ENCODE measurements around the gene LSS.
"Not testable (repeated sequence)": the region's sequence is repeated elsewhere in the genome, so short reads cannot be mapped to it uniquely, and the experiment has no call there.

LSS gene

GRCh38 chr21:46245213-46245915 is 16.8 kb upstream of the LSS start:
- DNase-seq = no peak

GRCh38 chr21:46244602-46245001 is 16.0 kb upstream of the LSS start:
- no peak for DNase-seq

- no peak for DNase-seq
Measured at GRCh38 chr21:46243960-46244361, 15.4 kb upstream of the LSS start.

- no peak for DNase-seq
Measured at GRCh38 chr21:46243325-46243724, 14.8 kb upstream of the LSS start.

GRCh38 chr21:46241577-46241976 is 13.0 kb upstream of the LSS start:
- not testable (repeated sequence) for DNase-seq

GRCh38 chr21:46239817-46240325 is 11.3 kb upstream of the LSS start:
- no peak for DNase-seq

- DNase-seq = no peak
Measured at GRCh38 chr21:46237474-46237873, 8.9 kb upstream of the LSS start.

- no peak for DNase-seq
Measured at GRCh38 chr21:46234436-46234950, 5.9 kb upstream of the LSS start.

GRCh38 chr21:46229923-46230260 is 1.3 kb upstream of the LSS start:
- no peak for DNase-seq

- DNase-seq = peak; percentile 53
Measured at GRCh38 chr21:46229133-46229922, 754 bp upstream of the LSS start.

GRCh38 chr21:46227811-46228344 is 696 bp downstream of the LSS start:
- DNase-seq = no peak

GRCh38 chr21:46226920-46227599 is 1.5 kb downstream of the LSS start:
- no peak for DNase-seq

- DNase-seq = no peak
Measured at GRCh38 chr21:46226146-46226545, 2.4 kb downstream of the LSS start.

GRCh38 chr21:46223661-46224060 is 4.9 kb downstream of the LSS start:
- not testable (repeated sequence) for DNase-seq

- no peak for DNase-seq
Measured at GRCh38 chr21:46223217-46223616, 5.4 kb downstream of the LSS start.

- no peak for DNase-seq
Measured at GRCh38 chr21:46222436-46223116, 6.0 kb downstream of the LSS start.

- no peak for DNase-seq
Measured at GRCh38 chr21:46221664-46222435, 6.7 kb downstream of the LSS start.

- DNase-seq = no peak
Measured at GRCh38 chr21:46220847-46221246, 7.7 kb downstream of the LSS start.

- DNase-seq = no peak
Measured at GRCh38 chr21:46220275-46220810, 8.2 kb downstream of the LSS start.

- DNase-seq = peak; percentile 38
Measured at GRCh38 chr21:46219591-46220239, 8.9 kb downstream of the LSS start.
